ENCODE results near the gene MANBA.
A peak's percentile ranks its signal among the peaks of the same experiment; 100 is the strongest.

The MANBA gene

DNA sequence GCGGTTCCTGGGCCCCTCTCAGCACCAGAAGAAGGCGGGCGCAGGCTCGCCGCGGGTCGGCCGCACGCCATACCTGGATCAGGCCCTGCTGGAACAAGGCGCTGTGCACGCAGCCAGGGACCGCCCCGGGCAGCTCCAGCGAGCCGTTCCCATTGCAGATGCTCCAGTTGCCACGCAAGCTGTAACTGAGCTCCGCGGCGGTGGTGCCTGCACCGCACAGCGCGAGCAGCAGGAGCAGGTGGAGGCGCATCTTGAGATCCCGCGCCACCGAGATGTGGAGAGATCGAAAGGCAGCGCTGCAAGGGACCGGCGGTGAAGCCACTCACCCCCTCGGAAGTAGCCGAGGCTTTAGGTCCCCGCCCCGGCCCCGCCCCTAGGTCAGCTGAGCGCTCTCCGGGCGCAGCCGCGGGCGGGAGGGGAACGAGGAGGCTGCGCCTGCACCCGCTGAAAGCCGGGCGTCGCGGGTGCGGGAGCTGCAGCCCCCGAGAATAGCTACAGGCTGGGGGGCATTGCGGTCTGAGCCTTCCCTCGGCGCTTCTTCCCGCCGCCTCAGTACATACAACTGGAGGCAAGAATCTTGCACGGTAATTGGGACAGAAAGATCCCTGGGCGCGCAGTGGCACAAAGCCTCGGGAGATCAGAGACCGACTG, at the start of gene MANBA:
MANBA (minus strand) TSS at position 324 of the 651 bp plus-strand sequence; CDS start at position 250, 74 bp downstream.
- peak; percentile 22 for DNase-seq (ENCODE audit: low read depth)

DNA sequence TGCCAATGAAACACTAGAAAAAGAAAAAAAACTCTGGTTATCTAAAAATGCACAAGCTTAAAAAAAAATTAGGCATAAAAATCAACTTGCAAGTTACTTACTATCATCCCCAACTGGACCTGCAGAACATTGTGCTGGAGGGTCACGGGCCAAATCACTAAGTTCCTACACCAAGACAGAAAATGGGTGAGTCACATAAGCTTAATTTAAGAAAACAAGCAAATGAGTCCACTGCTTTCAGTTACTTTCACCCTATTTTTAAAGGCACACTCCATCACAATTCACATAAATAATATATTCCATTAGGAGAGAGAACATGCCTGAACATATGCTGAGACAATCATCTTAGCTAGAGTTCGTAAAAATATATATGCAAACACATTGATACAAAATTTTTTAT, 48.9 kb upstream of the MANBA start:
- no peak for DNase-seq (ENCODE audit: low read depth)

DNA sequence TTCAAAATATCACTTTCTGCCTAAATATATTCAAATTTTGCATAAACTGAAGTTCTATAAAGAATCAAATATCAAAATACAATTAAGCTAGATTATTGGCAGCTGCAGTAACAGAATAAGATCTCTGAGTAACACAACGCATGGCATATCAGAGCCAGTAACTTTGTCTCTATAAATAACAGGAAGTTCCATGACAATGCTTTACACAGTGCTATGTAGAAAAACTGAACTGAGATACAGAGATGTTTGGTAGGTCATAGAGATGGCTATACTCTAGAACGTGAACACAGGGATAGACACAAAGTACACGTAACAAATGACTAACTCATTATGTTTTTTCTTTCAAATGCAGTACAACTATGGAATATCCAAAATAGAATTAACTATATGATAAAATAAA, 48.4 kb upstream of the MANBA start:
- no peak for DNase-seq (ENCODE audit: low read depth)

DNA sequence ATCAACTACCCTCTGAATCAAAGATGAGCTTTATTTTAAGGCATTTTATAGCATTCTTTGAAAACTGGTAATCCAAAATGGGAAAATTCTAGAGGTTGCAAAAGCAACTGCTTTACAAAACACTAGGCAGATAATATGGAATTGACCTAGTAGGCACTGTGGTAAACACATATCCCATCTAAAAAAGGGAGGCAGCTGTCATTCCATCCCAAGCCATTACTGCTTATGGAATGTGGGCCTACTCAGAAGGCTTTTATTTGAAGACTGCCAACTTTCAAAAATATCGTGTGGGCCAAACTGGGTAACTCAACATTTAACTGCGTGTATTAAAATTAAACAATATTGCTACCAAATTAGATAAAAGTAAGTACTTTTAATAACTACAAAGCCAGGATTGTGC, 47.2 kb upstream of the MANBA start:
- DNase-seq (ENCODE audit: low read depth), result no peak

DNA sequence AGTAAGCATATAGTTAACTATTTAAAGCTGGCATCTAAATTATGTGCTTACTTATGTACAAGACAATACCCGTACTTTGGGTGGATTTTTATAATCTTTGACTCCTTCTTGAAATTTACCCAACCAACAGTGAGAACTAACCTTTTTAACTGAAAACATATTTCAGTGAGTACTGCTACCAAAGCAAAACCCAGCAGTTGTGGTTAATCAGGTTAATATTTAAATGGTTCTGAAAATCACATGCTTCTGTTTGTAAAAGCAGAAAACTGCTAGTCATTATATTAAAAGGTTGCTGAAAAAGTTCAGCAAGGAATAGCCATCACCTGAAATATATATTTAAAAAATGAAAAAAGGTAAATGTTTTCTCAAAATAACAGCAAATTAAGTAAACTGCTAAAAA, 46.6 kb upstream of the MANBA start:
- no peak for DNase-seq (ENCODE audit: low read depth)

DNA sequence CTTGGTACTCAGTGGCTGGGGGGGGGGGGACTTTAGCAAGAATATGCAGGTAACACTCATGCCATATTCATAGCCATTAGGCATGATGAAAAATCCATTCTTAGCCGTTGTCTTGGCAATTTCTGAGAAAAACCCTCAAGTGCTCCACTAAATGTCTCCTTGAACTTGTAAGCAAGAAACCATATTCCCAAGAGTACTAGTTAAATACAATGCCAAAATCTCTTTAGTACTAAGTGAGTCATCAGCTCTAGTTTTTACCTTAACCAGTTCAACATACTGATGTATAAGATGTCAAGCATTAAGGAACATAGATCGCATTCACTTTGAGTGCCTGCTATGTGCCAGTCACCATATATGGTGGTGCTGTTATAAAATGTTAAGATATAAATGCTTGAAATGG, 39.0 kb upstream of the MANBA start:
- DNase-seq (ENCODE audit: low read depth), result no peak

DNA sequence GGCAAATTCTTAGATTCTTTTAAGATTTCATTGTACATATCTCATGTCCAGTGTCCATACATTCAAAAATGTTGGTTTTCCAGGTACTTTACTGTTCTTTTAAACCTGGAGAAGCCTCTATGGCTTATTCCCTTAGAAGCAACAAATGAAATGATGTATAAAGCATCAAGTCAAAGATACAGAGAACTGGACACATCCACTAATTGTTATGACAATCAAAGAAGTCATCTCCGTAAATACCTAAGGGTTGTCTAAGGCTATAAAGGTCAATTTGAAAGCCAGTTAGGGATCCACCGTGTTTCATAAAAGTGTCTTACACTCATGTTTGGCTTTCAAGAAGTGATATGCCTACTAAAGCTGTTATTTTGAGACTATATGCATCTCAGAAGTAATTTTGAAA, 34.2 kb upstream of the MANBA start:
- no peak for DNase-seq (ENCODE audit: low read depth)

DNA sequence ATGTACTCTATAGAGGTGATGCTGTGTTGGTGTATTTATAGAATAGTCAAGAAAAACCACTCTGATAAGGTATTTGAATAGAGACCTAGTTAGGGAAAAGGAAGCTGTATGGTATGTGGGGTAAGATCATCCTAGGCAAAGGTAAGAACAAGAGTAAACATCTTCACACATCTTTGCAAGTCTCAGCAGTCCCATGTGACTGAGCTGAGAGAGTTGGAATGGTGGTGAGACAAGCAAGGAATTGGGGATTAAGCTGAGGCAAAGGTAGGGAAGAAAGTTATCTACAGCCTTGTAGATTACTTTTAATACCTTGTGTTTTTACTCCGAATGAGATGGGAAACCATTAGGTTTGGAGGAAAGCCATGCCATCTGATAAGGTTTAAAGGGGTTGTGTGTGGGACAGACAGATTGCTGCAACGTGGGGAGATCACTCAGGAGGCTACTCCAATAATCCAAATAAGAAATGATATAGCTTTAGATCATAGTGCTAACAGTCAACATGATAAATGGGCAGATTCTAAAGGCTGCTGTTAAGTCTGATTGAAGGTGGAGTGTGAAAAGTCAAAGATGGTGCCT, 31.7 kb upstream of the MANBA start:
- DNase-seq (ENCODE audit: low read depth), result no peak

DNA sequence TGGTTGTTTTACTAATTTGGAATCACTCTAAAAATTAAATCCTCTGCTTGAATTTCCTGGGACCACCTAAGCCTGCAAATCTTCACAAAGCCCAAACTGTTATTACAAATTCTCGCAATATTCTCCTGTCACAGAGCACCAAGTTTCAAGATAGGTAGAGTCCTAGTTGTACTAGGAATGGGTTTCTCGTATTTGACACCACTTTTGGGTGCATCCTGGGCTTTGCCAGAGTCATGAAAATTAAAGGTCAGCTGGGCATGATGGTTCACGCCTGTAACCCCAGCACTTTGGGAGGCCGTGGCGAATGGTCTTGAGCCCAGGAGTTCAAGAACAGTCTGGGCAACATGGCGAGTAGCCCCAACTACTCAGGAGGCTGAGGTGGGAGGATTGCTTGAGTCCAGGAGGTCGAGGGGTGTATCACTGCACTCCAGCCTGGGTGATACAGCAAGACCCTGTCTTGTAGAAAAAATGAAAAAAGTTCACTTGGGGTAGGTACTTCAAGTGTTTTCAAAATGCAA, 30.6 kb upstream of the MANBA start:
- no peak for DNase-seq (ENCODE audit: low read depth)

DNA sequence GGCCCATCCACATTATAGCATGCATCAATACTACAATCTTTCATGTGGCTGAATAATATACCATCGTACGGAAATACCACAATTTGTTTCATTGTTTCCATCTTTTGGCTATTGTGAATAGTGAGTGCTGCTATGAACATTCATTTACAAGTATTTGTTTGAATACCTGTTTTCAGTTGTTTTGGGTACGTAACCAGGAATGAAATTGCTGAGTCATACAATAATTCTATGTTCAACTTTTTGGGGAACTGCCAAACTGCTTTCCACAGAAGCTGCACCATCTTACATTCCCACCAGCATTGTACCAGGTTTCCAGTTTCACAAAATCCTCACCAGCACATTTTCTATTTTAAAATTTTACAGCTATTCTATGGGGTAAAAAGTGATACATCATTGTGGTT, 28.5 kb upstream of the MANBA start:
- DNase-seq (ENCODE audit: low read depth), result no peak

DNA sequence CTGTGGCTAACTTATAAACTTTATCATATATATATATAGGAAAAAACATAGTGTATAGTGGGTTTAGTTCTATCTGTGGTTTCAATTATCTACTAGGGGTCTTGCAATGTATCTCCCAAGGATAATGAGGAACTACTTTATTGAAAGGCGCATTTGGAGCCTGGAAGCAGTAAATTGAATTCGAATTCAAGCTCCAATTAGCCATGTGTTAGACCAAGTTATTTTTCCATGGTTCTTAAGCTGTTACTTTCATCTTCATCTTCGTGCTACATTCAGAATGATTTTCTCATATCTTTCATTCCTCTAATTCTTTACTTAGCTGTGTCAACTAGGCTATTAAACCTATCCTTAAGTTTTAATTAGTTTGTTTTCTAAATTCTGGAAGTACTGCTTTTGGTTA, 27.2 kb upstream of the MANBA start:
- no peak for DNase-seq (ENCODE audit: low read depth)

DNA sequence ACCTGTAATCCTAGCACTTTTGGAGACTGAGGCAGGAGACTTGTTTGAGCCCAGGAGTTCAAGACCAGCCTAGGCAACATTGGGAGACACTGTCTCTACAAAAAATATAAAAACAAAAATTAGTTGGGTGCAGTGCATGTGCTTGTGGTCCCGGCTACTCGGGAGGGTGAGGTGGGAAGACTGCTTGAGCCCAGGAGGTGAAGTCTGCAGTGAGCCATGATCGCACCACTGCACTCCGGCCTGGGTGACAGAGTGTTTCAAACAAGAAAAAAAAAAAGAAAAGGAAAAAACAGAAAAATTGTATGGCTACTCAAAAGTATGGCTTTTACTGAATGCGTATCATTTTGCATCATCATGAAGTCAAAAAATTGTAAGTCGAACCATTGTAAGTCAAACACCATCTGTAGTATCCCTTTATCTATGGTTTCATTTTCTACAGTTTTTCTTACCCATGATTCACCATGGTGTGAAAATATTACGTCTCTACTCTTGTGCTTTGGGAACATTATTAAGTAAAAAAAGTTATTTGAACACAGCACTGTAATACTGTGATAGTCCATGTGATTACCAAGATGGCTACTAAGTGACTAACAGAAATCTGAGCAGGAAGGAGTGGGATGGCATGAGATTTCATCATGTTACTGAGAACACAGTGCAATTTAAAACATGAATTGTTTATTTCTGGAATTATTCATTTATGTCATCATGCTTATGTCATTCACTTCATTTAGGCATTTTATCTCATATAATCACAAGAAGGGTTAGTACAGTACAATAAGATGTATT, 26.5 kb upstream of the MANBA start:
- DNase-seq (ENCODE audit: low read depth), result peak; percentile 15

DNA sequence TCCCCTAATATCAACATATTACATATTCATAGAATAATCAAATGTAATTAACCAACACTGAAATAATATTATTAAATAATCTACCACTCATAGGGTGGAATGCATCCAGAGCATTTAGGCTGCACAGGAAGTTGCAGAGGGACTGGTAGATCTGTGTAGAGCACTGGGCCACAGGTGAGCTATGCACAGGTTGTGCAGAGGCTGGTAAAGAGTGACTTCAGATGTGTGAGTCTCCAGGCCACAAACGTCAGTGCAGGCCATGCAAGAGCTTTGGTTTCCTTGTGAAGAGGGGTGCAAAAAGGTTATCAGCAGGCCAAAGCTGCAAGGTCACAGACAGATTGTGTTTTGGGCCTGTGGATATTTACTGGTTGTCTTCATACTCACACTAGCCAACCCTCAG, 25.5 kb upstream of the MANBA start:
- no peak for DNase-seq (ENCODE audit: low read depth)

DNA sequence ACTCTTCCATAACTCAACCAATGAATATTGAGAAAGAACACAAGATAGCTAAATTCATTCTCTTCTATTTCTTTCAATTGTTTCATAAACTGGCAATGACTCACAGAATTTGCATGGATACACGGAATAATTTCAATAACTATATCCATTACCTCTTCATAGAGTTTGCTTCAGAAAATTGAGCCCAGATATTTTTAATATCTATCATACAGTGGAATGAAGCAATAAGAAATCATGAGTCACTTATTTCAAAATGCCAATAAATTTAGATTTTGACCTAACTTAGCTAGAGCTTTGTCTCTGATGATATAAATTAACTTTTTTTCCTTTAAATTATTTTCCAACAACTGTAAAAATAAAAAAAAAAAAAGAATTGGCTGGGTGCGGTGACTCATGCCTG, 22.2 kb upstream of the MANBA start:
- no peak for DNase-seq (ENCODE audit: low read depth)

DNA sequence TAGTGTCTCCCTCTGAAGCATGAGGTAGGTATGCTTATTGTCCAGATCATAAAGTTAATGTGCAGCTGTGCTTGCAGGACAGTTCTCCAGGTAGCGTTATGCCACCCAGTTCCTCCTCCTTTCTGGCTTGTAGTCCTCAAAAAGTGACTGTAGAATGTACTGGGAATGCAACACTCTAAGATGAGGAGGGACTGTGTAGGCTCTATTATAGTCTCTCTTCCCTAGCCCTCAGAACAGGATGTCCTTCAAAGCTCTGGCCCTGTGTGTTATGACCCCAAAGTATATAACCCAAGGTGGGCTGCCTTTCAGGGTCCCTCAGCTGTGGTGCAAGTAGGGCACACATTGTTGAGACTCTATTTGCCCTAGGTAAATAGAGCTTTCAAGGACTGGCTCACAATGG, 20.8 kb upstream of the MANBA start:
- no peak for DNase-seq (ENCODE audit: low read depth)

DNA sequence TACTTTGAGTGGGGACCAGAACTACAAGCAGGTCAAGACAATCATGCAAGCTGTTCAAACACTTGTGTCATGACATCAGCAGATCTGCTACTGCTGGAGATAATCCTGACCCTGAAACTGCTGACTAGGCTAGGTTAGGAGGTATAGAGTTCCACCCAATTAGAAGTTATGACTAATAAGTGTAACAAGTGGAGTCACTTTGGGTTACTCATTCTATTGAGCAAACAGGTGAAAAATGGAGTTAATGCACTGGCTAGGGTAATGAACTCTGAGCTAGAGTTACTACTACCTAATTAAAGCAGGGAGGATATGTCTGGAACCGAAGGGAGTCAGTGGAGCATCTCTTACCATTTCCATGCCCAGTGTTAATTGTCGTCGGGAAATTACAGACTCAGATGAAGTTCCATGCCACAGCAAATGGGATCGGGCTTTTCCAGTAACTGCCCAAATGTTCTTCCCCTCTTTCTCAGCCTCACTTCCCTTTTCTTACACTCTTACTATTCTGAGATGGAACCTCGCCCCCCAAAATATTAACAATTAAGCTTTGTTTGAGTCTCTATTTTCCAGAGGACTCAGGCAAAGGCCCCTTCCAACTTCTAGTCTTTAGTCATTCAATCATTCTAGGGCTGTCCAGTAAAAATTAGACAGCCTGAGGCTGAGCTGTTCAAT, 19.8 kb upstream of the MANBA start:
- no peak for DNase-seq (ENCODE audit: low read depth)

DNA sequence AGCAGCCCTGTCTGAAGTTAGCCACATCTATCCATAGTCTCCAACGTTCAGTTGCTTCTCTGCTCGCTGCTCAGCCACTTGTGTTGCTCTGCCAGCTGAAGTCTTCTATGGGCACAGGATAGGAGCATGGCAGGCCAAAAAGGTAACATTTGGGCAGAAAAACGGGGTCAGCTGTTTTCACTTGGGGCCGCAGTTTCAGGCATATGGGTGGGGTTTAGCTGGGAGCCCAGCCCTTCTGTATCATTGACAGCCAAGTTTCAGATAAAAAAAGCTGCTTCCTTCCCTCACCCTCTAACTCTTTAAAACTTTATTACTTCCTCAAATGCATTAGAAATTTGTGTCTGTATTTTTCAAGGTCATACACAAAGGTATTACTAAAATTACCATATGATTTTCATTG, 18.4 kb upstream of the MANBA start:
- no peak for DNase-seq (ENCODE audit: low read depth)

DNA sequence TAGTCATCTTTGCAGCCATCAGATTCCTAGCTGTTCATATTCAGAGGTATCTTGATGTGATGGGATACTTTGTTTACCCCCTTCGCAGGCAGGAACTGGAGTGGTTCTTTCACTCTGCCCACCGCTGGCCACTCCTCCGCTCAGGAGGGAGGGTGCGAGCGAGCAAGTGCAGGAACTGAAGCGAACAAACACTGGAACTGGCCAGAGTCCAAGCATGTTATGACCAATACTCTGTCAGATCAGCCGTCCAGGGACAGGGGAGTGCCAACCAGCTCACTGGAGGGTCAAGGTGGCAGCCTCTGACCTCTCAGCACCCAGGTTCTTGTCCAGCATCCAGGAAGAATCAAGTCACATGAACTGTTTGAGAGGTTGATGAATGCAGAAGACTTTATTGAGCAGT, 18.0 kb upstream of the MANBA start:
- DNase-seq (ENCODE audit: low read depth), result no peak

DNA sequence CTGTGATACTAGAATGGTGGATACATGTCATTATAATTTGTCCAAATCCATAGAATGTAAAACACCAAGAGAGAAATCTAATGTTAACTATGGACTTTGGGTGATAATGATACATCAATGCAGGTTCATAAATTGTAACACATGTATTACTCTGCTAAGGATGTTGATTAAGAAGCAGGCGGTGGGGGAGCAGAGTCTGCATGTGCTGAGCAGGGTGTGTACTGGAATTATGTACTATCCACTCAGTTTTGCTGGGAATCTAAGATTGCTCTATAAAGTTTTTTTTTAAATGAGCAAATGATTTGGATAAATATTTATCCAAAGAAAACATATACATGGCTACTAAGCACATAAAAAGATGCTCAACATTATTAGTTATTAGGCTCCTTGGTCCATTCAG, 15.0 kb upstream of the MANBA start:
- no peak for DNase-seq (ENCODE audit: low read depth)

DNA sequence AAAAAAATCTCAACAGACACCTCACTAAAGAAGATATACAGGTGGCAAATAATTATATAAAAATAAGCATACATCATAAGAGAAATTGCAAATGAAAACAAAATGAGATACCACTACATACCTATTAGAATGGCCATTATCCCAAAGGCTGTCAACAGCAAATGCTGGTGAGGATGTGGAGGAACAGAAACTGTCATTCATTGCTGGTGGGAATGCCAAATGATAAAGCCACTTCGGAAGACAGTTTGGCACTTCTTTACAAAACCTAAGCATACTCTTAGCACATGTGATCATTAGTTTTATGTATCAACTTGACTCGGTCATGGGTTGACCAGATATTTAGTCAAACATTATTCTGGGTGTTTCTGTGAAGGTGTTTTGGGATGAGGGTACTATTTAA, 13.5 kb upstream of the MANBA start:
- no peak for DNase-seq (ENCODE audit: low read depth)

DNA sequence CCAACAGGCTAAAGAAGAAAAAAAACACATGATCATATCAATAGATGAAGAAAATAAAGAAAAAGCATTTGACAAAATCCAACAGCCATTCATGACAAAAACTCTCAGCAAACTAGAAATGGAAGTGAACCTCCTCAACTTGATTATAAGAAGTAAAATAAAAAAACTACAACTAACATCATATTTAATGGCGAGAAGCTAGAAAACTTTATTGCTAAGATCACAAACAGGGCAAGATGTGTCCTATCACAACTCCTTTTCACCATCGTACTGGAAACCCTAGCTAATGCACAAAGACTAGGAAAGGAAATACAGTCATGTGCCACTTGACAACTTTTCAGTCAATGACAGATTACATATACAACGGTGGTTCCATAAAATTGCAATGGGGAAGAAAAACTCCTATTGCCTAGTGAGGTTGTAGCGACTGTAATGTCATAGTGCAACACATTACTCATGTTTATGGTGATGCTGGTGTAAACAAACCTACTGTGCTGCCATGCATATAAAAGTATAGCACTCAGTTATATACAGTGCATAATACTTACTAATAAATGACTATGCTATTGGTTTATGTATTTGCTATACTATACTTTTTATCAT, 12.1 kb upstream of the MANBA start:
- DNase-seq (ENCODE audit: low read depth), result no peak

DNA sequence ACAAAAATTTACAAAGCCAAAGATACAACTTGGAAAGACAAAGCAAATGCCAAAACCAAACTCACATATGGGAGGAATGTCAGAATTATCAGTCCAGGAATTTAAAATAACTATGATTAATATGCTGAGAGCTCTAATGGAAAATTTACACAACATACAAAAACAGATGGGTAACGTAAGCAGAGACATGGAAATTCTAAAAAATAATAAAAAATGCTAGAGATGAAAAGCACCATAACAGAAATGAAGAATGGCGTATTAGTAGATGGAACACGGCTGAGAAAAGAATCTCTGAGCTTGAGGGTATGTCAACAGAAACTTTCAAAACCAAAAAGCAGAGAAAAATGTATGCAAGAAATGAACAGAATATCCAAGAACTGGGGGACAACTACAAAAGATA, 4.1 kb upstream of the MANBA start:
- no peak for DNase-seq (ENCODE audit: low read depth)
